ENCODE data around the gene ABCD4. TPM values are rescaled to one million over a fixed set of nuclear protein-coding genes. Genes with fewer than 3 reads are reported as not detected.
"Not testable (repeated sequence)": the region's sequence is repeated elsewhere in the genome, so short reads cannot be mapped to it uniquely, and the experiment has no call there.

The ABCD4 gene
- total and polyA plus RNA-seq, 4 donors = 30.3 to 124 (median 67.5) TPM

DNA sequence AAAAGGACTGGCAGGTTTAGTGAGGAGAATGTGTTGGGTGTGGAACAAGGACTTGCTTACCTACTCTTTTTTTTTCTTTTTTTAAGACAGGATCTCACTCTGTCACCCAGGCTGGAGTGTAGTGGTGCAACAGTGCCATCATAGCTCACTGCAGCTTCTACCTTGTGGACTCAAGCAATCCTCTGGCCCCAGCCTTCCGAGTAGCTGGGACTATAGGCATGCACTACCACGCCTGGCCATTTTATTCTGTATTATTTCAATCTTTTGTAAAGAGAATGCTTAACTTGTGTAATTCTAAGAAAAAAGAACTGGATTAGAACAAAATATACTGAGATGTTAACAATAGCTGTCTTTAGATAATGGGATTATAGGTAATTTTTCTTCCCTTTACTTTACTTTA, 43.6 kb upstream of the ABCD4 start:
- no CpG with 5 or more reads among the region's 2 CpGs for WGBS (ENCODE audit: insufficient coverage)
- Histone ChIP-seq H3K9me3 (ENCODE audit: control insufficient read depth, insufficient read depth, low read length) (no peaks in the 10 kb centered on the region), H3K4me3 (ENCODE audit: low read depth, low read length) (no peak overlapping the region), H3K36me3 (ENCODE audit: control insufficient read depth, insufficient read depth, low read length) (no peaks in the 10 kb centered on the region), H3K4me1 (ENCODE audit: control insufficient read depth, insufficient read depth, low read length) (no peaks in the 10 kb centered on the region), H3K27ac (ENCODE audit: low read depth, low read length) (no peak overlapping the region), H3K27me3 (ENCODE audit: control insufficient read depth, insufficient read depth, low read length) (peaks cover 8% of the 10 kb centered on the region)
- no peak for DNase-seq (ENCODE audit: low read depth in 4 of 6, low spot score in 6 of 6)

DNA sequence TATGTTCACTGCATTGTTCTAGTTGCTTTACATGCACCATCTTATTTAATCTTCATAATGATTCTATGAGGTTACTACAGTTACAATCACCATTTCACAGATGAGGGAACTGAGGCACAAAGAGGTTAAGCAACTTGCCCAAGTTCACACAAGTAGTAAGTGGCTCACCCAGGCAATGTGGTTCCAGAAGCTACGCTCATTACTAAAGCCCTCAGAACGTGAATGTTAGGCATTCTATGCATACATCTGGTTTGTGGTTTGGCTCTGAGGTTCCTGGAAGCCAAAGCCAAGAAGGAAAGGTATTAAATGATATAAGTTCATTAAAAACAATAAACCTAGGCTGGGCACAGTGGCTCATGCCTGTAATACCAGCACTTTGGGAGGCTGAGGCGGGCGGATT, 31.2 kb upstream of the ABCD4 start:
- Histone ChIP-seq H3K9me3 (ENCODE audit: control insufficient read depth, insufficient read depth, low read length) (no peaks in the 10 kb centered on the region), H3K36me3 (ENCODE audit: control insufficient read depth, insufficient read depth, low read length) (no peaks in the 10 kb centered on the region), H3K27me3 (ENCODE audit: control insufficient read depth, insufficient read depth, low read length) (no peaks in the 10 kb centered on the region), H3K4me1 (ENCODE audit: control insufficient read depth, insufficient read depth, low read length) (no peaks in the 10 kb centered on the region), H3K4me3 (ENCODE audit: low read depth, low read length) (no peak overlapping the region), H3K27ac (ENCODE audit: low read depth, low read length) (no peak overlapping the region)
- no peak for DNase-seq (ENCODE audit: low read depth in 4 of 6, low spot score in 6 of 6)
- 90% methylated on average over 2 of the region's 4 CpGs for WGBS (ENCODE audit: insufficient coverage)

DNA sequence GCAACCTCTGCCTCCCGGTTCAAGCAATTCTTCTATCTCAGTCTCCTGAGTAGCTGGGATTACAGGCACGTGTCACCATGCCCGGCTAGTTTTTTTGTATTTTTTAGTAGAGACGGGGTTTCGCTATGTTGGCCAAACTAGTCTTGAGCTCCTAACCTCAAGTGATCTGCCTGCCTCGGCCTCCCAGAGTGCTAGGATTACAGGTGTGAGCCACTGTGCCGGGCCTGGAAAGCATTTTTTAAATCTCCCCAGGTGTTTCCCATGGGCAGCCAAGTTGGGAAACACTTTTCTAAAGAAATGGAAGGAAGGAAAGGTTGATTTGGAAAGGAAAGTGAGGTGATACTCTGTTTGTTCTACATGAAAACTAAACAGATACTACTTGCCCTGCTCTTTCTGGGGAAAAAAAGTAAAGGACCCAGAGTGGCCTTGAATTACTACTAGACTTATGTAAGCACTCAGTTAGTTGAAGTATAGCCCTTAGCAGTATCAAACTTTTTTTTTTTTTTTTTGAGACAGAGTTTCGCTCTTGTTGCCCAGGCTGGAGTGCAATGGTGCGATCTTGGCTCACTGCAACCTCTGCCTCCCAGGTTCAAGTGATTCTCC, 27.3 kb upstream of the ABCD4 start:
- peaks cover 10% of the 10 kb centered on the region for H3K4me1 ChIP-seq (ENCODE audit: control insufficient read depth, insufficient read depth, low read length)
- not testable (repeated sequence) for H3K27ac ChIP-seq (ENCODE audit: low read depth, low read length); H3K36me3 ChIP-seq (ENCODE audit: control insufficient read depth, insufficient read depth, low read length); H3K27me3 ChIP-seq (ENCODE audit: control insufficient read depth, insufficient read depth, low read length); DNase-seq (ENCODE audit: low read depth in 4 of 6, low spot score in 6 of 6); H3K9me3 ChIP-seq (ENCODE audit: control insufficient read depth, insufficient read depth, low read length); H3K4me3 ChIP-seq (ENCODE audit: low read depth, low read length)
- WGBS (ENCODE audit: insufficient coverage) = 89% methylated on average over 6 of the region's 9 CpGs

- DNase-seq (ENCODE audit: low read depth in 4 of 6, low spot score in 6 of 6) = peak in 5 of 6 donors; percentile 17 to 75 (median 29)
- Histone ChIP-seq H3K4me3 (ENCODE audit: low read depth, low read length) (no peak overlapping the region), H3K27ac (ENCODE audit: low read depth, low read length) (no peak overlapping the region), H3K36me3 (ENCODE audit: control insufficient read depth, insufficient read depth, low read length) (no peaks in the 10 kb centered on the region), H3K9me3 (ENCODE audit: control insufficient read depth, insufficient read depth, low read length) (no peaks in the 10 kb centered on the region), H3K4me1 (ENCODE audit: control insufficient read depth, insufficient read depth, low read length) (peaks cover 10% of the 10 kb centered on the region), H3K27me3 (ENCODE audit: control insufficient read depth, insufficient read depth, low read length) (no peaks in the 10 kb centered on the region)
- 7% methylated on average over 6 of the region's 10 CpGs for WGBS (ENCODE audit: insufficient coverage)
Observed at GRCh38 chr14:74326369-74327152, 23.8 kb upstream of the ABCD4 start.

DNA sequence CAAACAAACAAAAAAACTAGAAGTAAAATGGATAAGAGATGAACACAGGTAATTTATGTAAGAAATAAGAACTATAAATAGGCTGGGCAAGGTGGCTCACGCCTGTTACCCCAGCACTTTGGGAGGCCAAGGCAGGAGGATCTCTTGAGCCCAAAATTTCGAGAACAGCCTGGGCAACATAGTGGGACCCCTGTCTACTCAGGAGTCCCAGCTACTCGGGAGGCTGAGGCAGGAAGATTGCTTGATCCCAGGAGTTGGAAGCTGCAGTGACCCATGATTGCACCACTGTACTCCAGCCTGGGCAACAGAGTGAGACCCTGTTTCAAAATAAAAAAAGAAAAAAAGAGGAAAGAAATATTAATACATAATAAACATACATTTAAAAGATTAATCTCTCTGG, 22.7 kb upstream of the ABCD4 start:
- DNase-seq (ENCODE audit: low read depth in 4 of 6, low spot score in 6 of 6) = no peak
- Histone ChIP-seq H3K4me3 (ENCODE audit: low read depth, low read length) (no peak overlapping the region), H3K9me3 (ENCODE audit: control insufficient read depth, insufficient read depth, low read length) (no peaks in the 10 kb centered on the region), H3K27ac (ENCODE audit: low read depth, low read length) (no peak overlapping the region), H3K27me3 (ENCODE audit: control insufficient read depth, insufficient read depth, low read length) (no peaks in the 10 kb centered on the region), H3K4me1 (ENCODE audit: control insufficient read depth, insufficient read depth, low read length) (peaks cover 10% of the 10 kb centered on the region), H3K36me3 (ENCODE audit: control insufficient read depth, insufficient read depth, low read length) (no peaks in the 10 kb centered on the region)
- 88% methylated on average over 2 of the region's 3 CpGs for WGBS (ENCODE audit: insufficient coverage)

DNA sequence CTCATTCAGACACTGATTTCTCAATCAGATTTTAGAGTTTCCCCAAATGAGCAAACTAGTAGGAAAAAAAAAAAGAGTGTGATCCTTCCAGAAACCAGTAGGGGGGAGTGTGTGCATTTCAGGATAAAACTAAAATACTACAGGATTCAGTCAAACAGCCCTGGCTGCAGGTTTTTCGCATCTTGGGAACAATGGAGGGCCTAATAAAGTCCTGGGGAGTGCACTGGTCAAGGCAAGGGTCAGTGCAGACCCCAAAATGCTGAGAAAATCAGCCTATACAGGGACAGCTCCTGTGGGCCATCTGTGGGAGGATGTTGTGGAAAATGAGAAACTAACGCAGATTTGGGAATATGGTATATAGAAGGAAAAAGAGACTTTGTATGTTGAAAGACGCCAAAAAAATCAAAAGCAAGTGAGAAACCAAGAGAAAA, 22.2 kb upstream of the ABCD4 start:
- no peaks in the 10 kb centered on the region for H3K27me3 ChIP-seq (ENCODE audit: control insufficient read depth, insufficient read depth, low read length)
- H3K4me3 ChIP-seq (ENCODE audit: low read depth, low read length) = no peak overlapping the region
- WGBS (ENCODE audit: insufficient coverage) = 58% methylated on average over 2 of the region's 3 CpGs
- peak in 5 of 6 donors; percentile 22 to 85 (median 53) for DNase-seq (ENCODE audit: low read depth in 4 of 6, low spot score in 6 of 6)
- H3K36me3 ChIP-seq (ENCODE audit: control insufficient read depth, insufficient read depth, low read length) = no peaks in the 10 kb centered on the region
- H3K9me3 ChIP-seq (ENCODE audit: control insufficient read depth, insufficient read depth, low read length) = no peaks in the 10 kb centered on the region
- no peak overlapping the region for H3K27ac ChIP-seq (ENCODE audit: low read depth, low read length)
- H3K4me1 ChIP-seq (ENCODE audit: control insufficient read depth, insufficient read depth, low read length) = peaks cover 10% of the 10 kb centered on the region

GRCh38 chr14:74314576-74314975, 11.8 kb upstream of the ABCD4 start:
- WGBS (ENCODE audit: insufficient coverage) = 82% methylated on average over 4 of the region's 4 CpGs
- H3K4me1 ChIP-seq (ENCODE audit: control insufficient read depth, insufficient read depth, low read length) = no peaks in the 10 kb centered on the region
- no peak overlapping the region for H3K4me3 ChIP-seq (ENCODE audit: low read depth, low read length)
- H3K9me3 ChIP-seq (ENCODE audit: control insufficient read depth, insufficient read depth, low read length) = no peaks in the 10 kb centered on the region
- H3K36me3 ChIP-seq (ENCODE audit: control insufficient read depth, insufficient read depth, low read length) = no peaks in the 10 kb centered on the region
- no peaks in the 10 kb centered on the region for H3K27me3 ChIP-seq (ENCODE audit: control insufficient read depth, insufficient read depth, low read length)
- H3K27ac ChIP-seq (ENCODE audit: low read depth, low read length) = no peak overlapping the region
- DNase-seq (ENCODE audit: low read depth in 4 of 6, low spot score in 6 of 6) = no peak

DNA sequence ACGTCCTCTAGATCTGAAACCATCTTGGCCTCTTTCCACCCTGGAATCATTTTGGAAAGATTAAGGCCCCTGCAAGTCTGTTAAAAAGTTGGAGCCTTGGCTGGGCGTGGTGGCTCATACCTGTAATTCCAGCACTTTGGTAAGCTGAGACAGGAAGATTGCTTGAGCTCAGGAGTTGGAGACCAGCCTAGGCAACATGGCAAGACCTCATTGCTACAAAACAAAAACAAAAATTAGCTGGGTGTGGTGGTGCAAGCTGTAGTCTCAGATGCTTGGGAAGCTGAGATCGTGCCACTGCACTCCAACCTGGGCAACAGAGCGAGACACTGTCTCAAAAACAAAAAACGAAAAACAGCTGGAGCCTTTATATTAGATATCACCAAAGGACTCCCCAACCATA, 10.9 kb upstream of the ABCD4 start:
- no peak for DNase-seq (ENCODE audit: low read depth in 4 of 6, low spot score in 6 of 6)
- Histone ChIP-seq H3K4me1 (ENCODE audit: control insufficient read depth, insufficient read depth, low read length) (no peaks in the 10 kb centered on the region), H3K9me3 (ENCODE audit: control insufficient read depth, insufficient read depth, low read length) (no peaks in the 10 kb centered on the region), H3K36me3 (ENCODE audit: control insufficient read depth, insufficient read depth, low read length) (no peaks in the 10 kb centered on the region), H3K27ac (ENCODE audit: low read depth, low read length) (no peak overlapping the region), H3K27me3 (ENCODE audit: control insufficient read depth, insufficient read depth, low read length) (no peaks in the 10 kb centered on the region), H3K4me3 (ENCODE audit: low read depth, low read length) (no peak overlapping the region)
- WGBS (ENCODE audit: insufficient coverage) = 82% methylated on average over 3 of the region's 5 CpGs

DNA sequence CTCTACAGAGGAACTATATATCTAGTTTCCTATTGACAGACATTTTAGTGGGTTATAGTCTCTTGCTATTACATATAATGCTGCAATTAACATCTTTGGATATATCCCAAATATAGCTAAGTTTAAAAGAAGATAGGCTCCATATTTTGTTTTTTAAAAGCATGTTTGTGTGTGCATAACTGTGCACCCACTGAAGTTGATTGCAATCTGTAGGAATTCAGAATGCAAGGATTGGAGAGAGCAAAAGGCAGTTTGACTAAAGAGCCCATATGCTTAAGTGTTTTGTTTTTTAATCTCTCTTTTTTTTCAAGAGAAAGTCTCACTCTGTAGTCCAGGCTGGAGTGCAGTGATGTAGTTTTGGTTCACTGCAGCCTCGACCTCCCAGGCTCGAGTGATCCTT, 9.4 kb upstream of the ABCD4 start:
- no peaks in the 10 kb centered on the region for H3K4me1 ChIP-seq (ENCODE audit: control insufficient read depth, insufficient read depth, low read length)
- no peaks in the 10 kb centered on the region for H3K27me3 ChIP-seq (ENCODE audit: control insufficient read depth, insufficient read depth, low read length)
- WGBS (ENCODE audit: insufficient coverage) = no CpG with 5 or more reads among the region's 2 CpGs
- H3K4me3 ChIP-seq (ENCODE audit: low read depth, low read length) = no peak overlapping the region
- H3K9me3 ChIP-seq (ENCODE audit: control insufficient read depth, insufficient read depth, low read length) = no peaks in the 10 kb centered on the region
- no peak overlapping the region for H3K27ac ChIP-seq (ENCODE audit: low read depth, low read length)
- H3K36me3 ChIP-seq (ENCODE audit: control insufficient read depth, insufficient read depth, low read length) = no peaks in the 10 kb centered on the region
- peak in 1 of 6 donors; percentile 37 for DNase-seq (ENCODE audit: low read depth in 4 of 6, low spot score in 6 of 6)
